Fibroblast of lung (primary cell): Measurements from ENCODE around the gene FAM3D. TPM values are rescaled to one million over a fixed set of nuclear protein-coding genes. Genes with fewer than 3 reads are reported as not detected.

Experiments used
- DNase-seq, 2 donors: peaks; one replicate each; pipeline versions ENCODE4 v3.0.0 to v3.0.0-alpha.2; 2010; ENCODE audit warnings: low read depth in 2 of 2
- H2AFZ ChIP-seq: 2 replicates; pipeline ENCODE4 v1.5.1; 2012; ENCODE audit warnings: low read length, control low read depth, inconsistent platforms
- H3K27ac ChIP-seq: 2 replicates; pipeline ENCODE4 v1.5.1; 2011; ENCODE audit warnings: low read length, control low read depth; ENCODE audit not compliant: insufficient read depth
- H3K27me3 ChIP-seq: 2 replicates; pipeline ENCODE4 v1.5.1; 2011; ENCODE audit warnings: mild to moderate bottlenecking, low read length; ENCODE audit not compliant: control insufficient read depth, insufficient read depth
- H3K36me3 ChIP-seq: 2 replicates; pipeline ENCODE4 v1.5.1; 2011; ENCODE audit warnings: low read length; ENCODE audit not compliant: control insufficient read depth, insufficient read depth
- H3K4me1 ChIP-seq: 2 replicates; pipeline ENCODE4 v1.5.1; 2011; ENCODE audit warnings: low read length; ENCODE audit not compliant: control insufficient read depth, insufficient read depth; ENCODE audit errors: extremely low read depth
- H3K4me2 ChIP-seq: 2 replicates; pipeline ENCODE4 v1.5.1; 2011; ENCODE audit warnings: low read length, control low read depth; ENCODE audit not compliant: insufficient read depth; ENCODE audit errors: extremely low read depth
- H3K4me3 ChIP-seq, 4 experiments: fragments of 200-600 bp in 1 of 4; sonication (generic) in 1 of 4; replicated peaks in 1 of 4; 2 replicates each; pipeline ENCODE4 v1.5.1; 2011 to 2016; ENCODE audit warnings: low read length in 4 of 4, low read depth in 3 of 4, mild to moderate bottlenecking in 3 of 4, control low read depth in 2 of 4, inconsistent platforms in 1 of 4, mixed read lengths in 1 of 4; ENCODE audit not compliant: insufficient read depth in 1 of 4; ENCODE audit errors: control extremely low read depth in 1 of 4
- H3K79me2 ChIP-seq: 2 replicates; pipeline ENCODE4 v1.5.1; 2012; ENCODE audit warnings: mild to moderate bottlenecking, low read length, inconsistent platforms; ENCODE audit not compliant: control insufficient read depth, insufficient read depth
- H3K9ac ChIP-seq: 2 replicates; pipeline ENCODE4 v1.5.1; 2011; ENCODE audit warnings: mild to moderate bottlenecking, low read length, control low read depth; ENCODE audit not compliant: insufficient read depth
- H3K9me3 ChIP-seq: 2 replicates; pipeline ENCODE4 v1.5.1; 2012; ENCODE audit warnings: low read depth, low read length; ENCODE audit not compliant: control insufficient read depth, insufficient read depth
- H4K20me1 ChIP-seq: 2 replicates; pipeline ENCODE4 v1.5.1; 2011; ENCODE audit warnings: low read length; ENCODE audit not compliant: control insufficient read depth, insufficient read depth; ENCODE audit errors: extremely low read depth
- CTCF ChIP-seq, 2 donors: IDR thresholded peaks in 1 of 2; conservative IDR thresholded peaks in 1 of 2; 1 replicate in 1 of 2; 2 replicates in 1 of 2; pipeline ENCODE4 v1.5.1; 2011 to 2012; ENCODE audit warnings: low read length in 2 of 2, control low read depth in 1 of 2, inconsistent platforms in 1 of 2, low read depth in 1 of 2, mild to moderate bottlenecking in 1 of 2
- EZH2 ChIP-seq: IDR thresholded peaks from 2 replicates; pipeline ENCODE4 v1.5.1; 2012; ENCODE audit warnings: low read length, control low read depth, mild to moderate bottlenecking; ENCODE audit errors: missing control alignments
- polyA plus RNA-seq, 2 donors: library from polyadenylated mRNA; depleted of rRNA in 1 of 2; stranded (reverse) in 1 of 2; unstranded in 1 of 2; fragments of >200 nt; gene quantifications; 2 replicates each; pipeline ENCODE4 v1.2.1, GENCODE V29; 2011 to 2012; ENCODE audit warnings: missing spikeins in 1 of 2
- total RNA-seq: library from RNA; depleted of rRNA; stranded (reverse); fragments of >200 nt; gene quantifications from 2 replicates; pipeline ENCODE4 v1.2.1, GENCODE V29; 2014

Gene FAM3D
- total and polyA plus RNA-seq, 2 donors (not counting 1 experiment from before 2014, with no cell fraction given): not detected

GRCh38 chr3:58668247-58668646, 1.7 kb upstream of the FAM3D start:
- no peaks in the 10 kb centered on the region for H4K20me1 ChIP-seq
- H3K79me2 ChIP-seq: no peaks in the 10 kb centered on the region
- no peak overlapping the region for H3K9ac ChIP-seq
- H3K4me3 ChIP-seq: no peak overlapping the region
- TF ChIP-seq CTCF (conservative IDR thresholded peaks at IDR 0.05 in 1 of 2, IDR thresholded peaks at IDR 0.05 in 1 of 2; ENCODE audit: low read depth in 1 of 2, low read length in 2 of 2) (no peak), EZH2 (no peak)
- no peak overlapping the region for H3K27ac ChIP-seq
- no peak for DNase-seq
- no peaks in the 10 kb centered on the region for H3K27me3 ChIP-seq
- H3K4me2 ChIP-seq: no peak overlapping the region
- H3K4me1 ChIP-seq: no peaks in the 10 kb centered on the region
- H3K9me3 ChIP-seq: no peaks in the 10 kb centered on the region
- H2AFZ ChIP-seq: no peak overlapping the region
- H3K36me3 ChIP-seq: no peaks in the 10 kb centered on the region

- H3K9me3 ChIP-seq: no peaks in the 10 kb centered on the region
- H3K79me2 ChIP-seq: no peaks in the 10 kb centered on the region
- no peak for DNase-seq
- no peak overlapping the region for H3K4me2 ChIP-seq
- H3K27ac ChIP-seq: no peak overlapping the region
- TF ChIP-seq EZH2: no peak
- TF ChIP-seq CTCF (conservative IDR thresholded peaks at IDR 0.05 in 1 of 2, IDR thresholded peaks at IDR 0.05 in 1 of 2; ENCODE audit: low read depth in 1 of 2, low read length in 2 of 2): no peak
- no peaks in the 10 kb centered on the region for H3K36me3 ChIP-seq
- H3K9ac ChIP-seq: no peak overlapping the region
- H3K4me1 ChIP-seq: no peaks in the 10 kb centered on the region
- H3K27me3 ChIP-seq: no peaks in the 10 kb centered on the region
- no peak overlapping the region for H2AFZ ChIP-seq
- H4K20me1 ChIP-seq: no peaks in the 10 kb centered on the region
- no peak overlapping the region for H3K4me3 ChIP-seq
These were observed 1.1 kb upstream of the FAM3D start for GRCh38 chr3:58667704-58668103.

- H3K36me3 ChIP-seq: no peaks in the 10 kb centered on the region
- no peaks in the 10 kb centered on the region for H4K20me1 ChIP-seq
- H3K4me3 ChIP-seq: no peak overlapping the region
- H2AFZ ChIP-seq: no peak overlapping the region
- H3K4me1 ChIP-seq: no peaks in the 10 kb centered on the region
- no peak overlapping the region for H3K9ac ChIP-seq
- H3K27ac ChIP-seq: no peak overlapping the region
- no peak overlapping the region for H3K4me2 ChIP-seq
- peaks cover 3% of the 10 kb centered on the region for H3K27me3 ChIP-seq
- H3K79me2 ChIP-seq: no peaks in the 10 kb centered on the region
- no peak for DNase-seq
- H3K9me3 ChIP-seq: no peaks in the 10 kb centered on the region
- TF ChIP-seq EZH2 (no peak), CTCF (conservative IDR thresholded peaks at IDR 0.05 in 1 of 2, IDR thresholded peaks at IDR 0.05 in 1 of 2; ENCODE audit: low read depth in 1 of 2, low read length in 2 of 2) (no peak)
These were observed 655 bp upstream of the FAM3D start for GRCh38 chr3:58667229-58667628.
